PC-9 (cell line): Measurements from ENCODE around the gene INPP5A.

Source experiments
- CTCF ChIP-seq: fragments of 200-600 bp; sonication (generic); conservative IDR thresholded peaks from 2 replicates; pipeline ENCODE4 v1.6.1; 2017; ENCODE audit warnings: mixed run types, antibody characterized with exemption, mild to moderate bottlenecking, moderate library complexity
- EZH2 ChIP-seq: fragments of 200-600 bp; sonication (generic); IDR thresholded peaks from 2 replicates; pipeline ENCODE4 v1.8.0; 2017; ENCODE audit warnings: antibody characterized with exemption, low read depth

- no peak for TF ChIP-seq CTCF
- no peak for TF ChIP-seq EZH2
These were observed 41.1 kb upstream of the INPP5A start for GRCh38 chr10:132496360-132497062.
